Body of pancreas (tissue), 4 donors: ENCODE measurements around the gene UGT1A3.

Source experiments
- POLR2A ChIP-seq, 3 donors: fragments of 450-650 bp; IDR thresholded peaks; one replicate each; pipeline ENCODE4 v1.6.1; 2016; ENCODE audit warnings: antibody characterized with exemption in 3 of 3, mild to moderate bottlenecking in 2 of 3
- TF ChIP-seq, protein P1 (sequence below), 7 experiments: fragments of 450-650 bp in 4 of 7; fragments of 200-600 bp in 3 of 7; sonication (generic) in 3 of 7; IDR thresholded peaks; one replicate each; pipeline ENCODE4 v1.5.1; 2016 to 2019; ENCODE audit warnings: antibody characterized with exemption in 7 of 7

DNA sequence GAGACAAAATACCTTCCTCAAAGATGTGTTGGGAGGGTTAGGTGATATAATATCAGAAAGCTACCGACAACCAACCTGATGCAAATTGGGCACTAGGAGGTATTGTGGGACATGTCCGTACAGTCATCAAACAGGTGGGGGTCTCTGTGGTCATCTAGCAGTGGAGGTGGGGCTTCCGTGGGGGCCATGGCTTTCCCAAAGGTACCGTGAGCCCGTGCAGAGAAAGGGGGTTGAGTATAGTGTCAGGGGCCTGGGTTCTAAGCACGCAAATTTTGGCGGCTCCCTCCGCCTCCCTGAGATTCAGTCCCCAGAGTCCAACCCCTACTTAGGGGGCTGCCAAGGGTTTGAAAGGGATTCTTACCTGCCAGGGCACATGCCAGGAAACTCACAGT, 92.9 kb downstream of the UGT1A3 start:
- TF ChIP-seq, protein P1, sequence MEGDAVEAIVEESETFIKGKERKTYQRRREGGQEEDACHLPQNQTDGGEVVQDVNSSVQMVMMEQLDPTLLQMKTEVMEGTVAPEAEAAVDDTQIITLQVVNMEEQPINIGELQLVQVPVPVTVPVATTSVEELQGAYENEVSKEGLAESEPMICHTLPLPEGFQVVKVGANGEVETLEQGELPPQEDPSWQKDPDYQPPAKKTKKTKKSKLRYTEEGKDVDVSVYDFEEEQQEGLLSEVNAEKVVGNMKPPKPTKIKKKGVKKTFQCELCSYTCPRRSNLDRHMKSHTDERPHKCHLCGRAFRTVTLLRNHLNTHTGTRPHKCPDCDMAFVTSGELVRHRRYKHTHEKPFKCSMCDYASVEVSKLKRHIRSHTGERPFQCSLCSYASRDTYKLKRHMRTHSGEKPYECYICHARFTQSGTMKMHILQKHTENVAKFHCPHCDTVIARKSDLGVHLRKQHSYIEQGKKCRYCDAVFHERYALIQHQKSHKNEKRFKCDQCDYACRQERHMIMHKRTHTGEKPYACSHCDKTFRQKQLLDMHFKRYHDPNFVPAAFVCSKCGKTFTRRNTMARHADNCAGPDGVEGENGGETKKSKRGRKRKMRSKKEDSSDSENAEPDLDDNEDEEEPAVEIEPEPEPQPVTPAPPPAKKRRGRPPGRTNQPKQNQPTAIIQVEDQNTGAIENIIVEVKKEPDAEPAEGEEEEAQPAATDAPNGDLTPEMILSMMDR (IDR thresholded peaks at IDR 0.05), result no peak
- TF ChIP-seq POLR2A (IDR thresholded peaks at IDR 0.05), result no peak
